ENCODE measurements around the gene SCN1A.
"Not testable (repeated sequence)": the region's sequence is repeated elsewhere in the genome, so short reads cannot be mapped to it uniquely, and the experiment has no call there.

The SCN1A gene

GRCh38 chr2:166011660-166012059 lies 116.2 kb downstream of the SCN1A start:
- WGBS, 2 experiments: no CpG with 5 or more reads among the region's 1 CpG
- H3K36me3 ChIP-seq (ENCODE audit: control insufficient read depth, insufficient read depth, low read length): no peaks in the 10 kb centered on the region
- no peak overlapping the region for H3K4me3 ChIP-seq (ENCODE audit: insufficient read depth, low read depth, low read length)
- H3K9me3 ChIP-seq (ENCODE audit: control insufficient read depth, low read length): no peaks in the 10 kb centered on the region
- H3K27me3 ChIP-seq (ENCODE audit: control insufficient read depth, insufficient read depth, low read length, poor library complexity, severe bottlenecking): no peaks in the 10 kb centered on the region
- no peak overlapping the region for H3K27ac ChIP-seq (ENCODE audit: insufficient read depth, low read depth, low read length, poor library complexity, severe bottlenecking)
- H3K4me1 ChIP-seq (ENCODE audit: control insufficient read depth, insufficient read depth, low read length): no peaks in the 10 kb centered on the region

- H3K27ac ChIP-seq (ENCODE audit: insufficient read depth, low read depth, low read length, poor library complexity, severe bottlenecking): no peak overlapping the region
- 39 to 53% methylated on average over 2 of the region's 2 CpGs for WGBS, 2 experiments
Measured at GRCh38 chr2:166000401-166000800, 127.4 kb downstream of the SCN1A start.

GRCh38 chr2:165990846-165991245 lies 137.0 kb downstream of the SCN1A start:
- no peaks in the 10 kb centered on the region for H3K36me3 ChIP-seq (ENCODE audit: control insufficient read depth, insufficient read depth, low read length)
- H3K9me3 ChIP-seq (ENCODE audit: control insufficient read depth, low read length): no peaks in the 10 kb centered on the region
- no peak overlapping the region for H3K4me3 ChIP-seq (ENCODE audit: insufficient read depth, low read depth, low read length)
- no peaks in the 10 kb centered on the region for H3K4me1 ChIP-seq (ENCODE audit: control insufficient read depth, insufficient read depth, low read length)
- no peaks in the 10 kb centered on the region for H3K27me3 ChIP-seq (ENCODE audit: control insufficient read depth, insufficient read depth, low read length, poor library complexity, severe bottlenecking)
- H3K27ac ChIP-seq (ENCODE audit: insufficient read depth, low read depth, low read length, poor library complexity, severe bottlenecking): no peak overlapping the region

More at GRCh38 chr2:166000401-166000800, 127.4 kb downstream of the SCN1A start:
- Histone ChIP-seq H3K4me3 (ENCODE audit: insufficient read depth, low read depth, low read length) (no peak overlapping the region), H3K9me3 (ENCODE audit: control insufficient read depth, low read length) (no peaks in the 10 kb centered on the region), H3K4me1 (ENCODE audit: control insufficient read depth, insufficient read depth, low read length) (no peaks in the 10 kb centered on the region), H3K36me3 (ENCODE audit: control insufficient read depth, insufficient read depth, low read length) (no peaks in the 10 kb centered on the region), H3K27me3 (ENCODE audit: control insufficient read depth, insufficient read depth, low read length, poor library complexity, severe bottlenecking) (no peaks in the 10 kb centered on the region)

GRCh38 chr2:165989851-165990250 lies 138.0 kb downstream of the SCN1A start:
- 71% methylated on average over 1 of the region's 1 CpG; no CpG with 5 or more reads in 1 of the 2 experiments for WGBS, 2 experiments
- no peak overlapping the region for H3K4me3 ChIP-seq (ENCODE audit: insufficient read depth, low read depth, low read length)
- H3K9me3 ChIP-seq (ENCODE audit: control insufficient read depth, low read length): no peaks in the 10 kb centered on the region
- H3K27ac ChIP-seq (ENCODE audit: insufficient read depth, low read depth, low read length, poor library complexity, severe bottlenecking): no peak overlapping the region
- H3K4me1 ChIP-seq (ENCODE audit: control insufficient read depth, insufficient read depth, low read length): no peaks in the 10 kb centered on the region
- H3K27me3 ChIP-seq (ENCODE audit: control insufficient read depth, insufficient read depth, low read length, poor library complexity, severe bottlenecking): no peaks in the 10 kb centered on the region
- H3K36me3 ChIP-seq (ENCODE audit: control insufficient read depth, insufficient read depth, low read length): no peaks in the 10 kb centered on the region

GRCh38 chr2:165985120-165985519 lies 142.7 kb downstream of the SCN1A start:
- Histone ChIP-seq H3K4me1 (ENCODE audit: control insufficient read depth, insufficient read depth, low read length) (no peaks in the 10 kb centered on the region), H3K4me3 (ENCODE audit: insufficient read depth, low read depth, low read length) (no peak overlapping the region), H3K9me3 (ENCODE audit: control insufficient read depth, low read length) (no peaks in the 10 kb centered on the region), H3K27ac (ENCODE audit: insufficient read depth, low read depth, low read length, poor library complexity, severe bottlenecking) (no peak overlapping the region), H3K27me3 (ENCODE audit: control insufficient read depth, insufficient read depth, low read length, poor library complexity, severe bottlenecking) (no peaks in the 10 kb centered on the region), H3K36me3 (ENCODE audit: control insufficient read depth, insufficient read depth, low read length) (no peaks in the 10 kb centered on the region)

GRCh38 chr2:165972161-165972560 lies 155.7 kb downstream of the SCN1A start:
- H3K27ac ChIP-seq (ENCODE audit: insufficient read depth, low read depth, low read length, poor library complexity, severe bottlenecking); H3K4me3 ChIP-seq (ENCODE audit: insufficient read depth, low read depth, low read length); H3K36me3 ChIP-seq (ENCODE audit: control insufficient read depth, insufficient read depth, low read length); H3K4me1 ChIP-seq (ENCODE audit: control insufficient read depth, insufficient read depth, low read length); H3K9me3 ChIP-seq (ENCODE audit: control insufficient read depth, low read length); H3K27me3 ChIP-seq (ENCODE audit: control insufficient read depth, insufficient read depth, low read length, poor library complexity, severe bottlenecking): not testable (repeated sequence)

- WGBS, 2 experiments: 60% methylated on average over 1 of the region's 1 CpG
Measured at GRCh38 chr2:165970663-165971062, 157.2 kb downstream of the SCN1A start.

GRCh38 chr2:165969227-165969626 lies 158.6 kb downstream of the SCN1A start:
- WGBS, 2 experiments: 80 to 90% methylated on average over 1 of the region's 2 CpGs
- H3K9me3 ChIP-seq (ENCODE audit: control insufficient read depth, low read length): no peaks in the 10 kb centered on the region
- no peak overlapping the region for H3K4me3 ChIP-seq (ENCODE audit: insufficient read depth, low read depth, low read length)
- no peak overlapping the region for H3K27ac ChIP-seq (ENCODE audit: insufficient read depth, low read depth, low read length, poor library complexity, severe bottlenecking)
- no peaks in the 10 kb centered on the region for H3K27me3 ChIP-seq (ENCODE audit: control insufficient read depth, insufficient read depth, low read length, poor library complexity, severe bottlenecking)
- H3K4me1 ChIP-seq (ENCODE audit: control insufficient read depth, insufficient read depth, low read length): no peaks in the 10 kb centered on the region
- no peaks in the 10 kb centered on the region for H3K36me3 ChIP-seq (ENCODE audit: control insufficient read depth, insufficient read depth, low read length)

More at GRCh38 chr2:165970663-165971062, 157.2 kb downstream of the SCN1A start:
- no peaks in the 10 kb centered on the region for H3K27me3 ChIP-seq (ENCODE audit: control insufficient read depth, insufficient read depth, low read length, poor library complexity, severe bottlenecking)
- no peak overlapping the region for H3K27ac ChIP-seq (ENCODE audit: insufficient read depth, low read depth, low read length, poor library complexity, severe bottlenecking)
- H3K36me3 ChIP-seq (ENCODE audit: control insufficient read depth, insufficient read depth, low read length): no peaks in the 10 kb centered on the region
- no peaks in the 10 kb centered on the region for H3K9me3 ChIP-seq (ENCODE audit: control insufficient read depth, low read length)
- H3K4me3 ChIP-seq (ENCODE audit: insufficient read depth, low read depth, low read length): no peak overlapping the region
- H3K4me1 ChIP-seq (ENCODE audit: control insufficient read depth, insufficient read depth, low read length): no peaks in the 10 kb centered on the region

GRCh38 chr2:165967746-165968145 lies 160.1 kb downstream of the SCN1A start:
- H3K4me3 ChIP-seq (ENCODE audit: insufficient read depth, low read depth, low read length): no peak overlapping the region
- H3K36me3 ChIP-seq (ENCODE audit: control insufficient read depth, insufficient read depth, low read length): no peaks in the 10 kb centered on the region
- WGBS, 2 experiments: 91 to 96% methylated on average over 3 of the region's 3 CpGs
- no peaks in the 10 kb centered on the region for H3K9me3 ChIP-seq (ENCODE audit: control insufficient read depth, low read length)
- H3K27ac ChIP-seq (ENCODE audit: insufficient read depth, low read depth, low read length, poor library complexity, severe bottlenecking): no peak overlapping the region
- H3K4me1 ChIP-seq (ENCODE audit: control insufficient read depth, insufficient read depth, low read length): no peaks in the 10 kb centered on the region
- H3K27me3 ChIP-seq (ENCODE audit: control insufficient read depth, insufficient read depth, low read length, poor library complexity, severe bottlenecking): no peaks in the 10 kb centered on the region

- 93 to 94% methylated on average over 4 of the region's 4 CpGs for WGBS, 2 experiments
- Histone ChIP-seq H3K27ac (ENCODE audit: insufficient read depth, low read depth, low read length, poor library complexity, severe bottlenecking) (no peak overlapping the region), H3K27me3 (ENCODE audit: control insufficient read depth, insufficient read depth, low read length, poor library complexity, severe bottlenecking) (no peaks in the 10 kb centered on the region), H3K36me3 (ENCODE audit: control insufficient read depth, insufficient read depth, low read length) (no peaks in the 10 kb centered on the region), H3K4me1 (ENCODE audit: control insufficient read depth, insufficient read depth, low read length) (no peaks in the 10 kb centered on the region), H3K9me3 (ENCODE audit: control insufficient read depth, low read length) (no peaks in the 10 kb centered on the region), H3K4me3 (ENCODE audit: insufficient read depth, low read depth, low read length) (no peak overlapping the region)
Measured at GRCh38 chr2:165961818-165962217, 166.0 kb downstream of the SCN1A start.

GRCh38 chr2:165959371-165959770 lies 168.4 kb downstream of the SCN1A start:
- 88 to 93% methylated on average over 3 to 4 of the region's 4 CpGs for WGBS, 2 experiments

More at GRCh38 chr2:165959371-165959770, 168.4 kb downstream of the SCN1A start:
- no peaks in the 10 kb centered on the region for H3K9me3 ChIP-seq (ENCODE audit: control insufficient read depth, low read length)
- H3K36me3 ChIP-seq (ENCODE audit: control insufficient read depth, insufficient read depth, low read length): no peaks in the 10 kb centered on the region
- H3K4me3 ChIP-seq (ENCODE audit: insufficient read depth, low read depth, low read length): no peak overlapping the region
- no peak overlapping the region for H3K27ac ChIP-seq (ENCODE audit: insufficient read depth, low read depth, low read length, poor library complexity, severe bottlenecking)
- H3K27me3 ChIP-seq (ENCODE audit: control insufficient read depth, insufficient read depth, low read length, poor library complexity, severe bottlenecking): peaks cover 11% of the 10 kb centered on the region
- H3K4me1 ChIP-seq (ENCODE audit: control insufficient read depth, insufficient read depth, low read length): peaks cover 4% of the 10 kb centered on the region

Measured in ectodermal cell (in vitro differentiated cells).